ENCODE data around the gene FAM222B. TPM values are rescaled to one million over a fixed set of nuclear protein-coding genes. Genes with fewer than 3 reads are reported as not detected.

FAM222B gene
- total RNA-seq, 1 donor from 2014 or later: 7.1 TPM

GRCh38 chr17:28885363-28885762, 42.8 kb upstream of the FAM222B start:
- H3K36me3 Mint-ChIP-seq: peaks cover 18% of the 10 kb centered on the region
- no peak overlapping the region for H3K27ac ChIP-seq
- no peak overlapping the region for H3K4me2 ChIP-seq
- H3K9me3 ChIP-seq (ENCODE audit: low read depth): no peaks in the 10 kb centered on the region
- DNase-seq (ENCODE audit: low spot score): no peak
- peaks cover 4% of the 10 kb centered on the region for H3K79me2 ChIP-seq (ENCODE audit: low read depth)
- peaks cover 9% of the 10 kb centered on the region for H3K27me3 Mint-ChIP-seq (ENCODE audit: insufficient read depth, low read depth)
- H2AFZ ChIP-seq (replicated peaks): no peak overlapping the region
- no peaks in the 10 kb centered on the region for H3K9me3 Mint-ChIP-seq
- H3K9ac ChIP-seq: no peak overlapping the region
- H3K36me3 ChIP-seq: no peaks in the 10 kb centered on the region
- no peak for TF ChIP-seq EZH2 (IDR thresholded peaks at IDR 0.05)
- TF ChIP-seq EZH2phosphoT487 (IDR thresholded peaks at IDR 0.05): no peak
- TF ChIP-seq CTCF (IDR thresholded peaks at IDR 0.05): no peak
- peaks cover 42% of the 10 kb centered on the region for H4K20me1 ChIP-seq (ENCODE audit: low read depth)
- H3K4me3 ChIP-seq: no peak overlapping the region
- peaks cover 14% of the 10 kb centered on the region for H3K4me1 Mint-ChIP-seq
- H3K4me1 ChIP-seq: no peaks in the 10 kb centered on the region
- H3K27me3 ChIP-seq: no peaks in the 10 kb centered on the region
- H3K27ac Mint-ChIP-seq: no peak overlapping the region
- peak overlapping the region; percentile 21 for H3K4me3 Mint-ChIP-seq
- H3F3A ChIP-seq (ENCODE audit: low read depth): no peaks in the 10 kb centered on the region

- Mint-ChIP-seq H3K27ac (no peak overlapping the region), H3K27me3 (ENCODE audit: insufficient read depth, low read depth) (peaks cover 9% of the 10 kb centered on the region), H3K4me1 (peaks cover 9% of the 10 kb centered on the region), H3K36me3 (peaks cover 19% of the 10 kb centered on the region), H3K9me3 (no peaks in the 10 kb centered on the region), H3K4me3 (no peak overlapping the region)
- no peak for DNase-seq (ENCODE audit: low spot score)
- Histone ChIP-seq H4K20me1 (ENCODE audit: low read depth) (peaks cover 33% of the 10 kb centered on the region), H3K4me1 (no peaks in the 10 kb centered on the region), H3K27ac (no peak overlapping the region), H3K4me2 (no peak overlapping the region), H3K79me2 (ENCODE audit: low read depth) (no peaks in the 10 kb centered on the region), H3K27me3 (no peaks in the 10 kb centered on the region), H3F3A (ENCODE audit: low read depth) (no peaks in the 10 kb centered on the region), H3K36me3 (no peaks in the 10 kb centered on the region), H3K9me3 (ENCODE audit: low read depth) (no peaks in the 10 kb centered on the region), H3K4me3 (no peak overlapping the region), H3K9ac (no peak overlapping the region), H2AFZ (replicated peaks) (no peak overlapping the region)
- TF ChIP-seq EZH2phosphoT487 (IDR thresholded peaks at IDR 0.05) (no peak), EZH2 (IDR thresholded peaks at IDR 0.05) (no peak), CTCF (IDR thresholded peaks at IDR 0.05) (no peak)
Observed at GRCh38 chr17:28883967-28884702, 41.5 kb upstream of the FAM222B start.

DNA sequence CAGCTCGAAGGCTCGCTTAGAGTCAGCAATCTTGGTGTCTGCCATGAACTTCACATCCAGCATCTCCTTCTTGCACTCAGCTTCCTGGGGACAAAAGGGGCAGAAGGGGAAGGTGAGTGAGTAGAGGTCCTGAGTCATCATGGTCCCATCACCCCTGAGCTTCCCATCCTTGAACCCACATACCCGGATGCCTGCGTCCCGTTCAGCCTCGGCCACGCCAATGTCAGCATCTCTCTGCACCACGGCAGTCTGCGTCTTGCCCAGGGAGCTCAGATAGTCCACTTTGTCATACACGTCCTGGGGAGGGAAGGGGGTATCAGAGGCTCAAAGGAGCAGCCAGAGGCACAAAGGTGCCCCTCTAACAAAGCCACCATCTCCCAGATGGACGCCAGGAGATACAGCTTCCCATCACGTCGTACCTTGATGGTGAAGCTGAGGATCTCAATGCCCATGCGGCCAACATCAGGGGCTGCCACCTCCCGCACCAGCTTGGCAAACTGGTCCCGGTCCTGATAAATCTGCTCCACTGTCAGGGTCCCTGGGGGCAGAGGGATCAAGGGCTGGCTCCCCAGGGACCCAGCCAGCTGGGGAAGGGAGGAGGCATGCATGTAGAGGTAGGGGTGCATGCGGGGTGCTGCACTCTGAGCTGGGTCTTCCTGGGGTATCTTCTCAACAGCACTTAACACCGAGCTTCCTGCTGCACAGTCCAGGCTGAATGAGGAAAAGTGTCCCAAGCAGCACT, 39.7 kb upstream of the FAM222B start:
- no peaks in the 10 kb centered on the region for H3K4me1 ChIP-seq
- peaks cover 16% of the 10 kb centered on the region for H4K20me1 ChIP-seq (ENCODE audit: low read depth)
- no peak overlapping the region for H3K4me3 Mint-ChIP-seq
- H3K36me3 ChIP-seq: no peaks in the 10 kb centered on the region
- no peak overlapping the region for H3K4me3 ChIP-seq
- peaks cover 26% of the 10 kb centered on the region for H3K36me3 Mint-ChIP-seq
- no peaks in the 10 kb centered on the region for H3K79me2 ChIP-seq (ENCODE audit: low read depth)
- H3K9me3 ChIP-seq (ENCODE audit: low read depth): no peaks in the 10 kb centered on the region
- no peak overlapping the region for H2AFZ ChIP-seq (replicated peaks)
- no peaks in the 10 kb centered on the region for H3K27me3 ChIP-seq
- H3K9ac ChIP-seq: no peak overlapping the region
- H3K27ac ChIP-seq: no peak overlapping the region
- no peak overlapping the region for H3K4me2 ChIP-seq
- no peak overlapping the region for H3K27ac Mint-ChIP-seq
- no peaks in the 10 kb centered on the region for H3K9me3 Mint-ChIP-seq
- peaks cover 9% of the 10 kb centered on the region for H3K27me3 Mint-ChIP-seq (ENCODE audit: insufficient read depth, low read depth)
- H3K4me1 Mint-ChIP-seq: peaks cover 3% of the 10 kb centered on the region
- no peak for DNase-seq (ENCODE audit: low spot score)
- no peaks in the 10 kb centered on the region for H3F3A ChIP-seq (ENCODE audit: low read depth)
- TF ChIP-seq EZH2 (IDR thresholded peaks at IDR 0.05) (no peak), CTCF (IDR thresholded peaks at IDR 0.05) (no peak), EZH2phosphoT487 (IDR thresholded peaks at IDR 0.05) (no peak)
